ENCODE measurements around the gene PARD3. TPM values are rescaled to one million over a fixed set of nuclear protein-coding genes. Genes with fewer than 3 reads are reported as not detected.
A peak's percentile ranks its signal among the peaks of the same experiment; 100 is the strongest.

PARD3 gene
- total RNA-seq, 2 donors from 2014 or later, result 32.0 to 61.9 TPM

DNA sequence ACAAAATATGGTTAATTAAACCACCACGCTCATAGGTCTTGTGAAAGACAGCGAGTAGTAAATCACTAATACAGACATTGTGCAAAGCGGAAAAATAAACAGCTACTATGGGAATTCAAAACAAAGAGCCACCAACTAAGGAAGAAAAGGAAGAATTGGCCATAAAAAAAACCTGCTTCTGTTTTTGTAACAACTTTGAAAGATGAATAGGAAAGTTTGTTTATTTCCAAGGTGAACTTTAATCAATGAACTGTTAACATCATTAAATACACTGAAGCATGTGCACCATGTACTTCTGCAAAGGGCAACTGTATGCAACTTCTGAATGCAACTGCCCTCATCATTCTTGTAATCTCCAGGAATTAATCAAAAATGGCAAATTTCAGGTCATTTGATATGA lies 651.1 kb downstream of the PARD3 start:
- 94% methylated on average over 3 of the region's 3 CpGs for WGBS
- H3K27me3 ChIP-seq (replicated peaks; ENCODE audit: insufficient read depth), result no peaks in the 10 kb centered on the region
- no peaks in the 10 kb centered on the region for H3K36me3 ChIP-seq
- no peaks in the 10 kb centered on the region for H3K4me1 ChIP-seq (replicated peaks)
- DNase-seq (ENCODE audit: low spot score), result no peak
- no peak overlapping the region for H3K27ac ChIP-seq
- H3K9me3 ChIP-seq, result no peaks in the 10 kb centered on the region
- intact Hi-C loops (cut with DNase I), result no loop called here
- TF ChIP-seq POLR2AphosphoS5 (IDR thresholded peaks at IDR 0.05) (no peak), POLR2A (IDR thresholded peaks at IDR 0.05) (no peak)
- TF ChIP-seq, protein P1, sequence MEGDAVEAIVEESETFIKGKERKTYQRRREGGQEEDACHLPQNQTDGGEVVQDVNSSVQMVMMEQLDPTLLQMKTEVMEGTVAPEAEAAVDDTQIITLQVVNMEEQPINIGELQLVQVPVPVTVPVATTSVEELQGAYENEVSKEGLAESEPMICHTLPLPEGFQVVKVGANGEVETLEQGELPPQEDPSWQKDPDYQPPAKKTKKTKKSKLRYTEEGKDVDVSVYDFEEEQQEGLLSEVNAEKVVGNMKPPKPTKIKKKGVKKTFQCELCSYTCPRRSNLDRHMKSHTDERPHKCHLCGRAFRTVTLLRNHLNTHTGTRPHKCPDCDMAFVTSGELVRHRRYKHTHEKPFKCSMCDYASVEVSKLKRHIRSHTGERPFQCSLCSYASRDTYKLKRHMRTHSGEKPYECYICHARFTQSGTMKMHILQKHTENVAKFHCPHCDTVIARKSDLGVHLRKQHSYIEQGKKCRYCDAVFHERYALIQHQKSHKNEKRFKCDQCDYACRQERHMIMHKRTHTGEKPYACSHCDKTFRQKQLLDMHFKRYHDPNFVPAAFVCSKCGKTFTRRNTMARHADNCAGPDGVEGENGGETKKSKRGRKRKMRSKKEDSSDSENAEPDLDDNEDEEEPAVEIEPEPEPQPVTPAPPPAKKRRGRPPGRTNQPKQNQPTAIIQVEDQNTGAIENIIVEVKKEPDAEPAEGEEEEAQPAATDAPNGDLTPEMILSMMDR (IDR thresholded peaks at IDR 0.05), result no peak
- H3K4me3 ChIP-seq, result no peak overlapping the region

DNA sequence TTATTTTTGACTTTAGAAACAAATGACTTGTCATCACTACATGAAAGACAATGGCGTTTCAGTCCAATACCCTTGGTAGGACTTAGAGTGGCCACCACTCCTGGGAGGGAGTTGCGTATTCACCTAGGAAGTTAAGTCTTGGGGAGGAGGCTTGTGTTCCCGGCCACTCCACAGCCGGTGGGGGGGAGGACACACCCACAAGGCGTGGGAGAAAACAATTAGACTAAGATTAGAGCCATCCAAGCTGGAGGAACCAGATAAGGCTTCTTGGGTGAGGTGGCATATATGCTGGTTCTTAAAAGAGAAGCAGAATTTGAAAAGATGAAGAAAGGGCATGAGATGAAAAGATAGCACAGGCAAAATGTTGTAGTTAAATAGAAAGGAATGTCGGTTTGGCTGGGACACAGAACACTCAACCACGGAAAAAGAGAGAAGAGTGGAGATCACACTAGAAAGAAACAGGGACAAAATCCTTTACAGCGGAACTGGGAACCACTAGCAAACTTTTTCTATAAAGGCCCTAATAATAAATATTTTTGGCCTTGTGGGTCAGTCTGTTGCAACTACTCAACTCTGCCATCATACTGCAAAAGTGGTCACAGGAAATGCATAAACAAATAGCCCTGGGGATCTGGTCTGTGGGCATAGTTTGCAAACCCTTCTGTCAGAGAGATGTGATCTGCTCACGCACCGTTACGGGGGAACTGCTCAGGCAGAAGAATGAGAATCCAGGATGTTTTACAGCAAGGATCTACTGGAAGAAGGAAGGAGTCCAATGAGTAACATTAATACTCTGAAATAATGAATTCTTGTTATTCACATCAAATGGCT lies 651.8 kb downstream of the PARD3 start:
- TF ChIP-seq POLR2AphosphoS5 (IDR thresholded peaks at IDR 0.05), result no peak
- TF ChIP-seq POLR2A (IDR thresholded peaks at IDR 0.05), result no peak
- TF ChIP-seq, protein P1 (IDR thresholded peaks at IDR 0.05), result no peak
- intact Hi-C loops (cut with DNase I), result no loop called here

GRCh38 chr10:34161777-34162370 lies 653.2 kb downstream of the PARD3 start:
- Histone ChIP-seq H3K4me1 (replicated peaks) (no peaks in the 10 kb centered on the region), H3K36me3 (no peaks in the 10 kb centered on the region), H3K4me3 (no peak overlapping the region), H3K9me3 (no peaks in the 10 kb centered on the region), H3K27ac (no peak overlapping the region), H3K27me3 (replicated peaks; ENCODE audit: insufficient read depth) (no peaks in the 10 kb centered on the region)
- DNase-seq (ENCODE audit: low spot score), result no peak
- no peak for TF ChIP-seq POLR2AphosphoS5 (IDR thresholded peaks at IDR 0.05)
- no peak for TF ChIP-seq POLR2A (IDR thresholded peaks at IDR 0.05)
- WGBS, result 86% methylated on average over 7 of the region's 7 CpGs
- intact Hi-C loops (cut with DNase I), result no loop called here

More for the DNA sequence above, 651.8 kb downstream of the PARD3 start:
- no peak for DNase-seq (ENCODE audit: low spot score)
- Histone ChIP-seq H3K9me3 (no peaks in the 10 kb centered on the region), H3K4me1 (replicated peaks) (no peaks in the 10 kb centered on the region), H3K27ac (no peak overlapping the region), H3K4me3 (no peak overlapping the region), H3K36me3 (no peaks in the 10 kb centered on the region), H3K27me3 (replicated peaks; ENCODE audit: insufficient read depth) (no peaks in the 10 kb centered on the region)
- WGBS, result 81% methylated on average over 11 of the region's 11 CpGs

DNA sequence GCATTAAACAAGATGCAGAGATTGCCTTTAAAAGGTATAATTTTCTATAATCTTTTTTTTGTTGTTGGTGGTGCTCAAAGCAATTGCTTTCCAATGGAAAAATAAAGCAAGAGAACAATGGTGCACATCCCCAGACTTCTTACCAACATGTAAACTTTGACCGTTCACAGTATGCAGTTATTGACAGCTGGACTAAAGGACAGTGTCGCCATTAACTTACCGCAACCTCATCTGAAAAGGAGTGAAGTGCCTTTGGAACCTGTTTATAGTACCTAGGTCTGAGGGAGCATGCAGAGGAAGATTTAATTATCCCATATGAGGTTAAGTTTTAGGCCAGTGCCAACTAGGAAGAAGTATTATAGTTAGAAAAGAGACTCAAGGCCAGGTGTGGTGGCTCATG lies 654.5 kb downstream of the PARD3 start:
- Histone ChIP-seq H3K4me1 (replicated peaks) (no peaks in the 10 kb centered on the region), H3K27me3 (replicated peaks; ENCODE audit: insufficient read depth) (no peaks in the 10 kb centered on the region), H3K4me3 (no peak overlapping the region), H3K9me3 (no peaks in the 10 kb centered on the region), H3K27ac (no peak overlapping the region), H3K36me3 (no peaks in the 10 kb centered on the region)
- WGBS, result 99% methylated on average over 3 of the region's 3 CpGs
- no peak for DNase-seq (ENCODE audit: low spot score)
- TF ChIP-seq, protein P1 (IDR thresholded peaks at IDR 0.05), result no peak
- TF ChIP-seq POLR2AphosphoS5 (IDR thresholded peaks at IDR 0.05) (no peak), POLR2A (IDR thresholded peaks at IDR 0.05) (no peak)
- intact Hi-C loops (cut with DNase I), result no loop called here

GRCh38 chr10:34157501-34157900 lies 657.6 kb downstream of the PARD3 start:
- peak overlapping the region in 1 of 2 donors; percentile 4 for H3K27ac ChIP-seq
- H3K4me1 ChIP-seq (replicated peaks), result no peaks in the 10 kb centered on the region
- no peaks in the 10 kb centered on the region for H3K9me3 ChIP-seq
- intact Hi-C loops (cut with DNase I), result no loop called here
- DNase-seq (ENCODE audit: low spot score), result no peak
- H3K36me3 ChIP-seq, result no peaks in the 10 kb centered on the region
- H3K4me3 ChIP-seq, result no peak overlapping the region
- no peaks in the 10 kb centered on the region for H3K27me3 ChIP-seq (replicated peaks; ENCODE audit: insufficient read depth)
- TF ChIP-seq POLR2A (IDR thresholded peaks at IDR 0.05), result no peak
- no peak for TF ChIP-seq POLR2AphosphoS5 (IDR thresholded peaks at IDR 0.05)
- TF ChIP-seq, protein P1 (IDR thresholded peaks at IDR 0.05), result no peak
- WGBS, result 96% methylated on average over 1 of the region's 1 CpG
